HepG2 (cell line): ENCODE data around the gene ARSB. TPM values are rescaled to one million over a fixed set of nuclear protein-coding genes. Genes with fewer than 3 reads are reported as not detected.

Experiments
- ARNT2 ChIP-seq: sonication (generic); formaldehyde crosslinking; IDR thresholded peaks from 2 replicates; pipeline ENCODE4 v1.8.0; 2022; ENCODE audit warnings: mild to moderate bottlenecking, low read depth, missing genetic modification reagents, moderate library complexity
- ELF3 ChIP-seq: IDR thresholded peaks from 2 replicates; pipeline ENCODE4 v1.6.1; 2016; ENCODE audit warnings: missing genetic modification reagents, missing compliant biosample characterization
- FOSL2 ChIP-seq: sonication (generic); formaldehyde crosslinking; IDR thresholded peaks from 2 replicates; pipeline ENCODE4 v1.4.0; 2020; ENCODE audit warnings: missing genetic modification reagents
- GTF2F1 ChIP-seq: fragments of 150-350 bp; IDR thresholded peaks from 2 replicates; pipeline ENCODE4 v1.6.1; 2014; ENCODE audit warnings: low read length
- HNRNPLL ChIP-seq: fragments of 200-400 bp; formaldehyde crosslinking; IDR thresholded peaks from 2 replicates; pipeline ENCODE4 v1.6.1; 2017; ENCODE audit warnings: mild to moderate bottlenecking, low read depth, low read length; ENCODE audit not compliant: poor library complexity, severe bottlenecking
- KDM2A ChIP-seq: sonication (generic); formaldehyde crosslinking; IDR thresholded peaks from 2 replicates; pipeline ENCODE4 v1.4.0; 2020; ENCODE audit warnings: low read depth, missing genetic modification reagents, borderline replicate concordance
- MED1 ChIP-seq: sonication (generic); formaldehyde crosslinking; IDR thresholded peaks from 2 replicates; pipeline ENCODE4 v1.4.0; 2020; ENCODE audit warnings: missing genetic modification reagents
- NCOA5 ChIP-seq: sonication (generic); formaldehyde crosslinking; IDR thresholded peaks from 2 replicates; pipeline ENCODE4 v1.4.0; 2020; ENCODE audit warnings: missing genetic modification reagents
- NCOR1 ChIP-seq: fragments of 200-600 bp; sonication (generic); IDR thresholded peaks from 2 replicates; pipeline ENCODE4 v1.7.0; 2017; ENCODE audit warnings: antibody characterized with exemption, low read length, borderline replicate concordance
- PCBP1 ChIP-seq: fragments of 200-400 bp; formaldehyde crosslinking; IDR thresholded peaks from 2 replicates; pipeline ENCODE4 v1.6.1; 2017; ENCODE audit warnings: mild to moderate bottlenecking, low read depth, low read length, borderline replicate concordance
- REL ChIP-seq: sonication (generic); formaldehyde crosslinking; conservative IDR thresholded peaks from 2 replicates; pipeline ENCODE4 v1.8.0; 2022; ENCODE audit warnings: mild to moderate bottlenecking, missing genetic modification reagents, moderate library complexity
- RNF2 ChIP-seq: fragments of 450-650 bp; conservative IDR thresholded peaks from 2 replicates; pipeline ENCODE4 v1.6.1; 2016; ENCODE audit warnings: low read depth
- TAF1 ChIP-seq: sonication (generic); formaldehyde crosslinking; IDR thresholded peaks from 2 replicates; pipeline ENCODE4 v1.4.0; 2020; ENCODE audit warnings: missing genetic modification reagents
- TP53 ChIP-seq: sonication (generic); formaldehyde crosslinking; conservative IDR thresholded peaks from 2 replicates; pipeline ENCODE4 v1.4.0; 2020; ENCODE audit warnings: missing genetic modification reagents
- ZNF577 ChIP-seq: sonication (generic); formaldehyde crosslinking; IDR thresholded peaks from 2 replicates; pipeline ENCODE4 v1.4.0; 2020; ENCODE audit warnings: mild to moderate bottlenecking, low read depth, missing genetic modification reagents, borderline replicate concordance
- ZNF605 ChIP-seq: sonication (generic); formaldehyde crosslinking; IDR thresholded peaks from 2 replicates; pipeline ENCODE4 v1.8.0; 2022; ENCODE audit warnings: mild to moderate bottlenecking, missing genetic modification reagents
- ZNF720 ChIP-seq: sonication (generic); formaldehyde crosslinking; IDR thresholded peaks from 2 replicates; pipeline ENCODE4 v1.4.0; 2020; ENCODE audit warnings: missing genetic modification reagents
- ZNF724P ChIP-seq: sonication (generic); formaldehyde crosslinking; IDR thresholded peaks from 2 replicates; pipeline ENCODE4 v1.8.0; 2022; ENCODE audit warnings: missing genetic modification reagents, borderline replicate concordance
- polyA plus RNA-seq, 8 experiments: library from polyadenylated mRNA; depleted of rRNA in 3 of 8; stranded (reverse) in 7 of 8; unstranded in 1 of 8; fragments of >200 nt; fragmentation: Illumina TruSeq in 4 of 8; extraction: Trizol in 4 of 8; gene quantifications; 2 replicates each; pipeline versions ENCODE4 v1.2.1 to v1.2.3, GENCODE V29; 2011 to 2016; ENCODE audit warnings: low read depth in 4 of 8, missing spikeins in 1 of 8, mixed read lengths in 1 of 8; ENCODE audit not compliant: insufficient read depth in 1 of 8
- total RNA-seq, 5 experiments: library from RNA; depleted of rRNA; stranded (reverse); fragments of >200 nt; fragmentation: Illumina TruSeq; extraction: Trizol; gene quantifications; 2 replicates each; pipeline ENCODE4 v1.2.3, GENCODE V29; 2016; ENCODE audit warnings: low read depth in 1 of 5
- TF ChIP-seq, protein P1 (sequence below): sonication (generic); formaldehyde crosslinking; conservative IDR thresholded peaks from 2 replicates; pipeline ENCODE4 v1.8.0; 2022; ENCODE audit warnings: mild to moderate bottlenecking, moderate library complexity, missing genetic modification reagents
- TF ChIP-seq, protein P2 (sequence below): sonication (generic); formaldehyde crosslinking; IDR thresholded peaks from 2 replicates; pipeline ENCODE4 v1.4.0; 2020; ENCODE audit warnings: missing genetic modification reagents, borderline replicate concordance

The ARSB gene
- total and polyA plus RNA-seq, 2 of the 13 experiments (the other 11 are each of a cell fraction or from before 2014, with no cell fraction given), result 52.6 to 66.4 TPM

DNA sequence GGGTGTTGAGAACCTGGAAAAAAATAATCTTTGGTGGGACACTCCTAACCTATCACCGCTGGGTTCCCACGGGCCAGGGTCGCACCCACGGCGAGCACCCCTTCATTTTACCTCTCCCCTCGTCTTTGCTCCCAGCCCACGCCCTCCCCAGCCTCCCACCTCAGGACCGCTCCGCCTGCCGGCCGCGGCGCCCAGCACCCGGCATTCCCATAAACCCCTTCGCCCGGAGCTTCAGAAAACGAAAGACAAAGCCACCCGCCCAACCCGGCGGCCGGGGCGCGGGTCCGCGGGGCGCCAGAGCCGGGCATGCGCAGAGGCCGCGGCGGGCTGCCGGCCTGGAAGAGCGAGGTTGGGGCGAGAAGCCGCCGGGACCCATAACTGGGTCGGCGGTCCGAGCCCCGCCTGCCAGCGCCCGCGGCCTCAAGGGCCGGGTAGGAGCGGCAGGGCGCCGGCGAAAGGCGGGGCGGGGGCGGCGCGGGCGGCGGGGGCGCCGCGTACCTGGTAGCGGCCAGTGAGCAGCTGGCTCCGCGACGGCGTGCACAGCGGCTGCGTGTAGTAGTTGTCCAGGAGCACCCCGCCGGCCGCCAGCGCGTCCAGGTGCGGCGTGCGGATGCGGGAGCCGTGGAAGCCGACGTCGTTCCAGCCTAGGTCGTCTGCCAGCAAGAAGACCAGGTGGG, 533 bp downstream of the ARSB start (continued):
- peak; percentile 72; the same call in 1 of the 2 replicates for TF ChIP-seq ARNT2
- TF ChIP-seq MED1 (CRISPR knock-in tag), result peak; percentile 31; the same call in 1 of the 2 replicates
- peak; percentile 36 for TF ChIP-seq HNRNPLL
- TF ChIP-seq NCOR1, result peak; percentile 49; the same call in 1 of the 2 replicates
- no peak for TF ChIP-seq ZNF605 (CRISPR knock-in tag)
- TF ChIP-seq REL (CRISPR knock-in tag), result peak; percentile 58; the same call in 1 of the 2 replicates
- TF ChIP-seq GTF2F1, result peak; percentile 24; the same call in 1 of the 2 replicates
- TF ChIP-seq ZNF720, result no peak
- TF ChIP-seq, protein P1, sequence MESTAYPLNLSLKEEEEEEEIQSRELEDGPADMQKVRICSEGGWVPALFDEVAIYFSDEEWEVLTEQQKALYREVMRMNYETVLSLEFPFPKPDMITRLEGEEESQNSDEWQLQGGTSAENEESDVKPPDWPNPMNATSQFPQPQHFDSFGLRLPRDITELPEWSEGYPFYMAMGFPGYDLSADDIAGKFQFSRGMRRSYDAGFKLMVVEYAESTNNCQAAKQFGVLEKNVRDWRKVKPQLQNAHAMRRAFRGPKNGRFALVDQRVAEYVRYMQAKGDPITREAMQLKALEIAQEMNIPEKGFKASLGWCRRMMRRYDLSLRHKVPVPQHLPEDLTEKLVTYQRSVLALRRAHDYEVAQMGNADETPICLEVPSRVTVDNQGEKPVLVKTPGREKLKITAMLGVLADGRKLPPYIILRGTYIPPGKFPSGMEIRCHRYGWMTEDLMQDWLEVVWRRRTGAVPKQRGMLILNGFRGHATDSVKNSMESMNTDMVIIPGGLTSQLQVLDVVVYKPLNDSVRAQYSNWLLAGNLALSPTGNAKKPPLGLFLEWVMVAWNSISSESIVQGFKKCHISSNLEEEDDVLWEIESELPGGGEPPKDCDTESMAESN (CRISPR knock-in tag), result peak; percentile 15; the same call in 1 of the 2 replicates
- TF ChIP-seq, protein P2, sequence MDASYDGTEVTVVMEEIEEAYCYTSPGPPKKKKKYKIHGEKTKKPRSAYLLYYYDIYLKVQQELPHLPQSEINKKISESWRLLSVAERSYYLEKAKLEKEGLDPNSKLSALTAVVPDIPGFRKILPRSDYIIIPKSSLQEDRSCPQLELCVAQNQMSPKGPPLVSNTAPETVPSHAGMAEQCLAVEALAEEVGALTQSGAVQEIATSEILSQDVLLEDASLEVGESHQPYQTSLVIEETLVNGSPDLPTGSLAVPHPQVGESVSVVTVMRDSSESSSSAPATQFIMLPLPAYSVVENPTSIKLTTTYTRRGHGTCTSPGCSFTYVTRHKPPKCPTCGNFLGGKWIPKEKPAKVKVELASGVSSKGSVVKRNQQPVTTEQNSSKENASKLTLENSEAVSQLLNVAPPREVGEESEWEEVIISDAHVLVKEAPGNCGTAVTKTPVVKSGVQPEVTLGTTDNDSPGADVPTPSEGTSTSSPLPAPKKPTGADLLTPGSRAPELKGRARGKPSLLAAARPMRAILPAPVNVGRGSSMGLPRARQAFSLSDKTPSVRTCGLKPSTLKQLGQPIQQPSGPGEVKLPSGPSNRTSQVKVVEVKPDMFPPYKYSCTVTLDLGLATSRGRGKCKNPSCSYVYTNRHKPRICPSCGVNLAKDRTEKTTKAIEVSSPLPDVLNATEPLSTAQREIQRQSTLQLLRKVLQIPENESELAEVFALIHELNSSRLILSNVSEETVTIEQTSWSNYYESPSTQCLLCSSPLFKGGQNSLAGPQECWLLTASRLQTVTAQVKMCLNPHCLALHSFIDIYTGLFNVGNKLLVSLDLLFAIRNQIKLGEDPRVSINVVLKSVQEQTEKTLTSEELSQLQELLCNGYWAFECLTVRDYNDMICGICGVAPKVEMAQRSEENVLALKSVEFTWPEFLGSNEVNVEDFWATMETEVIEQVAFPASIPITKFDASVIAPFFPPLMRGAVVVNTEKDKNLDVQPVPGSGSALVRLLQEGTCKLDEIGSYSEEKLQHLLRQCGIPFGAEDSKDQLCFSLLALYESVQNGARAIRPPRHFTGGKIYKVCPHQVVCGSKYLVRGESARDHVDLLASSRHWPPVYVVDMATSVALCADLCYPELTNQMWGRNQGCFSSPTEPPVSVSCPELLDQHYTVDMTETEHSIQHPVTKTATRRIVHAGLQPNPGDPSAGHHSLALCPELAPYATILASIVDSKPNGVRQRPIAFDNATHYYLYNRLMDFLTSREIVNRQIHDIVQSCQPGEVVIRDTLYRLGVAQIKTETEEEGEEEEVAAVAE (CRISPR knock-in tag), result no peak
- TF ChIP-seq NCOA5 (CRISPR knock-in tag), result no peak
- peak; percentile 55 for TF ChIP-seq TAF1 (CRISPR knock-in tag)
- peak; percentile 17; the same call in 1 of the 2 replicates for TF ChIP-seq ELF3
- no peak for TF ChIP-seq PCBP1
- TF ChIP-seq ZNF577 (CRISPR knock-in tag), result no peak
- TF ChIP-seq ZNF724P (CRISPR knock-in tag), result 0 out of 2 replicates have a peak, but pooled peaks have one; percentile 53
- 0 out of 2 replicates have a peak, but pooled peaks have one; percentile 18 for TF ChIP-seq FOSL2 (CRISPR knock-in tag)
- no peak for TF ChIP-seq TP53 (CRISPR knock-in tag)
- 0 out of 2 replicates have a peak, but pooled peaks have one; percentile 31 for TF ChIP-seq KDM2A
- TF ChIP-seq RNF2, result no peak
